GM12878 (cell line): ENCODE data around the gene FBXL17. TPM values are rescaled to one million over a fixed set of nuclear protein-coding genes. Genes with fewer than 3 reads are reported as not detected.

Source experiments
- ATAC-seq: fragments of 200-7000 bp; cut with Tn5 transposase; 3 replicates; pipeline ENCODE4 v1.9.1; 2020; ENCODE audit warnings: mild to moderate bottlenecking, moderate library complexity
- BruUV-seq: library from RNA; stranded (reverse); fragments of 400-500 nt; replicated peaks from 2 replicates; lab custom pipeline; 2021; lab: Mats Ljungman, UMichigan
- CTCF ChIA-PET: fragments of 300-600 bp; sonication (Branson Sonifier 250); formaldehyde crosslinking; extraction: SDS; loops from one replicate; lab custom pipeline; 2021; ENCODE audit warnings: inconsistent platforms; lab: Yijun Ruan, JAX
- POLR2A ChIA-PET: fragments of 350-600 bp; formaldehyde crosslinking; extraction: SDS; loops from one replicate; lab custom pipeline; 2021; ENCODE audit warnings: inconsistent platforms; lab: Charles Lee
- RAD21 ChIA-PET: fragments of 300-600 bp; sonication (Branson Sonifier 250); formaldehyde crosslinking; loops from one replicate; lab custom pipeline; 2023; ENCODE audit warnings: antibody characterized with exemption; ENCODE audit not compliant: unreplicated experiment; lab: Charles Lee
- SMC1A ChIA-PET: fragments of 300-600 bp; sonication (Branson Sonifier 250); formaldehyde crosslinking; loops from one replicate; lab custom pipeline; 2023; ENCODE audit not compliant: unreplicated experiment, uncharacterized antibody; lab: Charles Lee
- DNase-seq: peaks from one replicate; pipeline ENCODE4 v3.0.0-alpha.2; 2011; ENCODE audit warnings: low read depth, low spot score
- FAIRE-seq: peaks from 3 replicates; lab custom pipeline; 2011; peaks lifted over from hg19 to GRCh38; lab: Jason Lieb, UNC
- H2AFZ ChIP-seq: 2 replicates; pipeline ENCODE4 v1.6.0; 2011; ENCODE audit warnings: low read depth, low read length, control low read depth; ENCODE audit not compliant: control insufficient read depth
- H3K27ac ChIP-seq: 2 replicates; pipeline ENCODE4 v1.5.1; 2011; ENCODE audit warnings: control low read depth; ENCODE audit not compliant: control insufficient read depth, insufficient read depth
- H3K27me3 ChIP-seq, 2 experiments: replicated peaks in 1 of 2; 2 replicates each; pipeline versions ENCODE4 v1.6.0 to v1.6.1; 2011; ENCODE audit warnings: low read length in 1 of 2; ENCODE audit not compliant: control insufficient read depth in 2 of 2, insufficient read depth in 2 of 2
- H3K36me3 ChIP-seq, 2 experiments: 2 replicates each; pipeline ENCODE4 v1.5.1; 2011; ENCODE audit warnings: low read length in 1 of 2; ENCODE audit not compliant: control insufficient read depth in 2 of 2, insufficient read depth in 2 of 2
- H3K4me1 ChIP-seq: 2 replicates; pipeline ENCODE4 v1.6.1; 2011; ENCODE audit warnings: mild to moderate bottlenecking, low read length, moderate library complexity, mixed read lengths; ENCODE audit not compliant: control insufficient read depth, insufficient read depth
- H3K4me2 ChIP-seq: 2 replicates; pipeline ENCODE4 v1.6.0; 2011; ENCODE audit warnings: control low read depth; ENCODE audit not compliant: control insufficient read depth, insufficient read depth
- H3K4me3 ChIP-seq: fragments of 200-600 bp; sonication (generic); 2 replicates; pipeline ENCODE4 v1.5.1; 2016
- H3K79me2 ChIP-seq: 2 replicates; pipeline ENCODE4 v1.6.0; 2011; ENCODE audit warnings: low read length; ENCODE audit not compliant: control insufficient read depth, insufficient read depth
- H3K9ac ChIP-seq: 2 replicates; pipeline ENCODE4 v1.8.0; 2011; ENCODE audit warnings: low read length, control low read depth, mixed read lengths; ENCODE audit not compliant: control insufficient read depth, insufficient read depth
- H3K9me3 ChIP-seq: replicated peaks from 3 replicates; pipeline ENCODE4 v1.5.1; 2011; ENCODE audit warnings: mild to moderate bottlenecking, low read length; ENCODE audit not compliant: control insufficient read depth, insufficient read depth
- H4K20me1 ChIP-seq: 2 replicates; pipeline ENCODE4 v1.6.0; 2011; ENCODE audit not compliant: control insufficient read depth, insufficient read depth
- BCL11A ChIP-seq: IDR thresholded peaks from 2 replicates; pipeline ENCODE4 v1.6.1; 2011; ENCODE audit warnings: low read depth, low read length
- HDAC2 ChIP-seq: fragments of 200-600 bp; sonication (generic); IDR thresholded peaks from 2 replicates; pipeline ENCODE4 v1.6.1; 2017
- MAX ChIP-seq: IDR thresholded peaks from 2 replicates; pipeline ENCODE4 v1.6.1; 2012; ENCODE audit warnings: low read depth, low read length, improper control_type of control experiment
- MYB ChIP-seq: fragments of 150-350 bp; IDR thresholded peaks from 2 replicates; pipeline ENCODE4 v1.6.1; 2014; ENCODE audit warnings: mild to moderate bottlenecking, low read depth, low read length, borderline replicate concordance
- NBN ChIP-seq: fragments of 450-650 bp; IDR thresholded peaks from 2 replicates; pipeline ENCODE4 v1.6.1; 2016
- RCOR1 ChIP-seq: conservative IDR thresholded peaks from 2 replicates; pipeline ENCODE4 v1.6.1; 2012; ENCODE audit warnings: low read depth, low read length, improper control_type of control experiment
- SMC3 ChIP-seq: IDR thresholded peaks from 2 replicates; pipeline ENCODE4 v1.6.1; 2011; ENCODE audit warnings: low read length, improper control_type of control experiment, borderline replicate concordance
- SREBF2 ChIP-seq: IDR thresholded peaks from 2 replicates; pipeline ENCODE4 v1.6.1; 2012; ENCODE audit warnings: mild to moderate bottlenecking, low read length
- TARDBP ChIP-seq: IDR thresholded peaks from 2 replicates; pipeline ENCODE4 v1.6.1; 2016; ENCODE audit warnings: borderline replicate concordance
- USF1 ChIP-seq: IDR thresholded peaks from 2 replicates; pipeline ENCODE4 v1.6.1; 2011; ENCODE audit warnings: borderline replicate concordance, low read depth, mild to moderate bottlenecking, moderate library complexity, mixed read lengths, low read length; ENCODE audit not compliant: insufficient read depth; ENCODE audit errors: extremely low read length
- WGBS: methylation state at CpG from one replicate; pipeline ENCODE4 v1.1.6; 2016; ENCODE audit warnings: low lambda C conversion rate; ENCODE audit not compliant: insufficient replicate concordance, insufficient coverage; ENCODE audit errors: missing lambda C conversion rate; 5-methylcytosine and 5-hydroxymethylcytosine counted together
- in situ Hi-C: fragments of 300-500 bp; cut with MboI; formaldehyde crosslinking; loops from 9 replicates; pipeline ENCODE4 v1.14.3; 2018; ENCODE audit warnings: mixed read lengths
- intact Hi-C: fragments of 100-400 bp; cut with micrococcal nuclease; formaldehyde crosslinking; loops from one replicate; pipeline ENCODE4 v1.14.2; 2022; ENCODE audit not compliant: unreplicated experiment
- polyA plus RNA-seq, 11 experiments: library from polyadenylated mRNA; depleted of rRNA in 4 of 11; unstranded in 6 of 11; stranded (reverse) in 5 of 11; fragments of >200 nt; fragmentation: Nextera tagmentation in 4 of 11; fragmentation: Illumina TruSeq in 1 of 11; extraction: Ambion mirVana in 4 of 11; extraction: Trizol in 1 of 11; gene quantifications; 1 replicate in 1 of 11; 2 replicates in 10 of 11; pipeline versions ENCODE4 v1.2.1 to v1.2.3, GENCODE V29; 2011 to 2016; ENCODE audit warnings: inconsistent platforms in 2 of 11, missing spikeins in 2 of 11, low read depth in 1 of 11
- total RNA-seq, 4 experiments: library from RNA; depleted of rRNA in 3 of 4; stranded (reverse); fragments of >200 nt in 3 of 4; fragmentation: Illumina TruSeq in 1 of 4; extraction: Trizol in 1 of 4; gene quantifications; 2 replicates each; pipeline versions ENCODE4 v1.2.1 to v1.2.3, GENCODE V29; 2013 to 2021

Gene FBXL17
- total and polyA plus RNA-seq, 10 of the 15 experiments (the other 5 are each of a cell fraction or from before 2014, with no cell fraction given) = 0.88 to 9.0 (median 4.4) TPM

DNA sequence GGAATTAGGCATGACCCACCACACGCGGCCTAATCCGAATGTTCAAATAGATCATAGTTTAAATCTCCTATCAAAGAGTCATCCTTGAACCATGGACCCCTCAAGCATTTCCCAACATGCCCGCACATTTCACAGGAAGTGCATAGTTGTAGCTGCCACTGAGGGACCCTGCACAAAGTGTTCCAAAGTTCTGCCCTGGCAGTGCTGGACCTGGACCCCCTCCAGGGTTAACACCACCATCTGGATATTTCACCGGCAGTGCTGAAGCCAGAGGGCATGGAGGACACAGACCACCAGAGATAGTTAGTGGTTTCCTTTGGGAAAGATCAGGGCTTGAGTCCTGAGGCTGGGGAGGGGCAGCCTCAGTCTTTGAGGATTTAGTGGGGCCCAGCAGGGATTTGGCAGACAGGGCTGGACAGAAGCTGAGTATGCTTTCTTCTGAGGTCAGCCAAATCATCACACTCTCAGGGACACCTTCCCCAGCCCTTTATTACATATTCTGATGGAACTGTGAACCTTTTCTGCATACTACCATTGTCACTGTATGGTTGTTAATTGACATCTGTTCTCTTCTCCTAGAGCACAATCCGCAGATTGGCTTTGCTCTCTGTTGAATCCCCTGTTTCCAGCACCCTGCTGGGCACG lies 567.6 kb downstream of the FBXL17 start:
- DNase-seq = no peak
- no peak for TF ChIP-seq BCL11A
- no peak for TF ChIP-seq MYB
- TF ChIP-seq RCOR1 = no peak
- TF ChIP-seq SREBF2 = no peak
- TF ChIP-seq HDAC2 = no peak
- no peak for TF ChIP-seq NBN
- no peak for TF ChIP-seq TARDBP
- TF ChIP-seq USF1 = no peak
- no peak for TF ChIP-seq MAX
- no peak for TF ChIP-seq SMC3
- no peaks in the 10 kb centered on the region for H3K27me3 ChIP-seq
- intact Hi-C loops = loop anchor here (10.0 kb wide), 1 partner anchor 430 kb away; no protein-coding TSS in a partner anchor
- ChIA-PET SMC1A (interaction anchor here (1.1 to 5.6 kb wide), 8 partner anchors 8 to 242 kb away, joined by 3 to 26 read pairs (median 5); no protein-coding TSS in a partner anchor), POLR2A (interaction anchor here (0.6 kb wide), 1 partner anchor 285 kb away, joined by 5 read pairs; no protein-coding TSS in a partner anchor), CTCF (interaction anchor here (0.7 to 2.2 kb wide), 3 partner anchors 8 to 140 kb away, joined by 3 to 5 read pairs (median 5); no protein-coding TSS in a partner anchor), RAD21 (interaction anchor here (1.4 to 2.2 kb wide), 5 partner anchors 23 to 450 kb away, joined by 3 to 8 read pairs (median 4); partner anchors contain the start of gene EFNA5)
- no peaks in the 10 kb centered on the region for H4K20me1 ChIP-seq
- 92% methylated on average over 7 of the region's 7 CpGs for WGBS
- no peaks in the 10 kb centered on the region; the same call in 2 of the 3 replicates for H3K9me3 ChIP-seq
- H3K79me2 ChIP-seq = no peaks in the 10 kb centered on the region
- ATAC-seq = no peak
- H3K9ac ChIP-seq = no peak overlapping the region
- no peak overlapping the region for H2AFZ ChIP-seq
- H3K4me3 ChIP-seq = no peak overlapping the region
- H3K4me2 ChIP-seq = 0 out of 2 replicates have a peak overlapping the region, but pooled peaks have one; percentile 42
- FAIRE-seq = no peak
- H3K36me3 ChIP-seq = no peaks in the 10 kb centered on the region
- H3K4me1 ChIP-seq = peaks cover 29% of the 10 kb centered on the region
- BruUV-seq = no TSS peak
- H3K27ac ChIP-seq = 0 out of 2 replicates have a peak overlapping the region, but pooled peaks have one; percentile 78
- in situ Hi-C loops = no loop called here
